ENCODE results near the gene C1orf35. TPM values are rescaled to one million over a fixed set of nuclear protein-coding genes. Genes with fewer than 3 reads are reported as not detected.

Gene C1orf35
- total RNA-seq, 2 donors from 2014 or later = 4.5 to 4.9 TPM

GRCh38 chr1:228150120-228150460 lies 47.0 kb upstream of the C1orf35 start:
- H3K4me1 ChIP-seq = peaks cover 7 to 52% of the 10 kb centered on the region in 2 donors
- no peak for DNase-seq (ENCODE audit: low spot score)
- H3K27me3 ChIP-seq = no peaks in the 10 kb centered on the region
- no peaks in the 10 kb centered on the region for H3K9me3 ChIP-seq
- no peak for TF ChIP-seq CTCF (IDR thresholded peaks at IDR 0.05)
- H3K36me3 ChIP-seq = peaks cover 29% of the 10 kb centered on the region
- H3K27ac ChIP-seq = peak overlapping the region; percentile 82 to 83
- peak overlapping the region; percentile 13 to 27 for H3K4me3 ChIP-seq

GRCh38 chr1:228149406-228150119 lies 46.4 kb upstream of the C1orf35 start, which contains the start of gene GJC2:
Gene GJC2, plus strand, starts transcription at chr1:228149930. Its CDS starts 7,829 bp downstream, at chr1:228157759.
- no peak for TF ChIP-seq CTCF (IDR thresholded peaks at IDR 0.05)
- Histone ChIP-seq H3K36me3 (peaks cover 29% of the 10 kb centered on the region), H3K27ac (peak within 1 kb of the TSS; percentile 82 to 83), H3K4me1 (peaks cover 7 to 58% of the 10 kb centered on the region in 2 donors), H3K4me3 (peak within 1 kb of the TSS; percentile 13 to 27), H3K27me3 (no peaks in the 10 kb centered on the region), H3K9me3 (no peaks in the 10 kb centered on the region)
- DNase-seq (ENCODE audit: low spot score) = no peak

- H3K27ac ChIP-seq = peak overlapping the region; percentile 82 to 83
- H3K9me3 ChIP-seq = no peaks in the 10 kb centered on the region
- peaks cover 29% of the 10 kb centered on the region for H3K36me3 ChIP-seq
- H3K4me1 ChIP-seq = peaks cover 7 to 64% of the 10 kb centered on the region in 2 donors
- no peaks in the 10 kb centered on the region for H3K27me3 ChIP-seq
- peak overlapping the region in 1 of 2 donors; percentile 27 for H3K4me3 ChIP-seq
- no peak for DNase-seq (ENCODE audit: low spot score)
- TF ChIP-seq CTCF (IDR thresholded peaks at IDR 0.05) = no peak
These were observed 45.8 kb upstream of the C1orf35 start for GRCh38 chr1:228148935-228149405.

- H3K27ac ChIP-seq = peak overlapping the region; percentile 82 to 83
- no peaks in the 10 kb centered on the region for H3K27me3 ChIP-seq
- H3K4me1 ChIP-seq = peaks cover 7 to 70% of the 10 kb centered on the region in 2 donors
- peaks cover 29% of the 10 kb centered on the region for H3K36me3 ChIP-seq
- DNase-seq (ENCODE audit: low spot score) = no peak
- H3K4me3 ChIP-seq = no peak overlapping the region
- no peaks in the 10 kb centered on the region for H3K9me3 ChIP-seq
- no peak for TF ChIP-seq CTCF (IDR thresholded peaks at IDR 0.05)
These were observed 45.2 kb upstream of the C1orf35 start for GRCh38 chr1:228148196-228148861.

GRCh38 chr1:228147768-228148167 lies 44.6 kb upstream of the C1orf35 start:
- Histone ChIP-seq H3K27me3 (no peaks in the 10 kb centered on the region), H3K9me3 (no peaks in the 10 kb centered on the region), H3K27ac (peak overlapping the region; percentile 82 to 83), H3K4me3 (no peak overlapping the region), H3K36me3 (peaks cover 29% of the 10 kb centered on the region), H3K4me1 (peaks cover 7 to 76% of the 10 kb centered on the region in 2 donors)
- no peak for DNase-seq (ENCODE audit: low spot score)
- TF ChIP-seq CTCF (IDR thresholded peaks at IDR 0.05) = no peak
